OCI-LY7 (cell line): ENCODE measurements around the gene ODF2. TPM values are rescaled to one million over a fixed set of nuclear protein-coding genes. Genes with fewer than 3 reads are reported as not detected.

ENCODE experiments used
- BruUV-seq: library from RNA; stranded (reverse); fragments of 400-500 nt; replicated peaks from 2 replicates; lab custom pipeline; 2021; lab: Mats Ljungman, UMichigan
- CTCF ChIA-PET: fragments of 300-600 bp; sonication (Branson Sonifier 250); formaldehyde crosslinking; loops from one replicate; lab custom pipeline; 2022; ENCODE audit warnings: antibody characterized with exemption; ENCODE audit not compliant: unreplicated experiment; lab: Charles Lee
- POLR2A ChIA-PET: fragments of 300-600 bp; sonication (Branson Sonifier 250); formaldehyde crosslinking; loops from one replicate; lab custom pipeline; 2022; ENCODE audit warnings: antibody characterized with exemption; lab: Charles Lee
- DNase-seq: peaks from one replicate; pipeline ENCODE4 v3.0.0-alpha.2; 2015; ENCODE audit warnings: low spot score
- H2AFZ ChIP-seq: fragments of 200-600 bp; sonication (generic), shearing (Covaris generic); 2 replicates; pipeline ENCODE4 v1.6.1; 2014; ENCODE audit warnings: mild to moderate bottlenecking, antibody characterized with exemption, low read length, moderate library complexity
- H3K27ac ChIP-seq: fragments of 200-600 bp; sonication (generic); 2 replicates; pipeline ENCODE4 v1.5.1; 2014; ENCODE audit warnings: mixed run types, low read depth, mild to moderate bottlenecking, moderate library complexity, low read length, inconsistent platforms; ENCODE audit not compliant: poor library complexity, severe bottlenecking
- H3K36me3 ChIP-seq: fragments of 200-600 bp; sonication (generic); 2 replicates; pipeline ENCODE4 v1.6.1; 2014; ENCODE audit warnings: mild to moderate bottlenecking, antibody characterized with exemption, low read length, moderate library complexity, mixed read lengths; ENCODE audit not compliant: insufficient read depth
- H3K4me1 ChIP-seq: fragments of 200-600 bp; sonication (generic); 2 replicates; pipeline ENCODE4 v1.5.1; 2014; ENCODE audit warnings: mild to moderate bottlenecking, low read length; ENCODE audit not compliant: insufficient read depth, poor library complexity, severe bottlenecking
- H3K4me2 ChIP-seq: fragments of 200-600 bp; sonication (generic); 2 replicates; pipeline ENCODE4 v1.6.1; 2014; ENCODE audit warnings: mild to moderate bottlenecking, low read length
- H3K4me3 ChIP-seq: fragments of 200-600 bp; sonication (generic); 2 replicates; pipeline ENCODE4 v1.5.1; 2014; ENCODE audit warnings: mild to moderate bottlenecking, low read depth, low read length; ENCODE audit not compliant: poor library complexity, severe bottlenecking
- H3K79me2 ChIP-seq: fragments of 200-600 bp; sonication (generic); 2 replicates; pipeline ENCODE4 v1.6.1; 2016; ENCODE audit warnings: low read depth, mild to moderate bottlenecking, low read length, moderate library complexity, mixed read lengths; ENCODE audit not compliant: insufficient read depth
- H3K9me2 ChIP-seq: fragments of 200-600 bp; sonication (generic); 2 replicates; pipeline ENCODE4 v1.6.1; 2016; ENCODE audit warnings: mild to moderate bottlenecking, low read length, mixed read lengths; ENCODE audit not compliant: insufficient read depth
- H3K9me3 ChIP-seq: fragments of 200-600 bp; sonication (generic); 2 replicates; pipeline ENCODE4 v1.6.1; 2014; ENCODE audit warnings: mild to moderate bottlenecking, mixed run types, low read length, mixed read lengths
- H4K20me1 ChIP-seq: fragments of 200-600 bp; sonication (generic); 2 replicates; pipeline ENCODE4 v1.6.1; 2014; ENCODE audit warnings: mild to moderate bottlenecking, antibody characterized with exemption, low read length, moderate library complexity, mixed read lengths; ENCODE audit not compliant: insufficient read depth
- CTCF ChIP-seq: fragments of 200-600 bp; sonication (generic); conservative IDR thresholded peaks from 2 replicates; pipeline ENCODE4 v1.5.1; 2014; ENCODE audit warnings: mild to moderate bottlenecking, antibody characterized with exemption, low read length, moderate library complexity, mixed read lengths
- EZH2phosphoT487 ChIP-seq: fragments of 200-600 bp; sonication (generic); IDR thresholded peaks from 2 replicates; pipeline ENCODE4 v1.6.1; 2018; ENCODE audit warnings: low read depth, borderline replicate concordance, mild to moderate bottlenecking, mixed run types, antibody characterized with exemption, low read length, moderate library complexity, mixed read lengths
- intact Hi-C: fragments of 100-400 bp; cut with micrococcal nuclease; formaldehyde crosslinking; loops from one replicate; pipeline ENCODE4 v1.10.0; 2022; ENCODE audit not compliant: unreplicated experiment
- total RNA-seq, 2 experiments: library from RNA; depleted of rRNA in 1 of 2; stranded (reverse); fragments of >200 nt in 1 of 2; shearing (Covaris generic) in 1 of 2; gene quantifications; 2 replicates each; pipeline ENCODE4 v1.2.3, GENCODE V29; 2014 to 2022

Gene ODF2
- total RNA-seq, 2 experiments from 2014 or later = 84.4 to 93.1 TPM

- ChIA-PET CTCF (no interaction called here), POLR2A (interaction anchor here (0.7 kb wide), 1 partner anchor 71 kb away, joined by 3 read pairs; no protein-coding TSS in a partner anchor)
- Histone ChIP-seq H2AFZ (no peak overlapping the region), H3K36me3 (peaks cover 88% of the 10 kb centered on the region), H3K4me3 (no peak overlapping the region), H3K79me2 (no peaks in the 10 kb centered on the region), H4K20me1 (no peaks in the 10 kb centered on the region), H3K9me2 (no peaks in the 10 kb centered on the region), H3K9me3 (no peaks in the 10 kb centered on the region), H3K4me2 (no peak overlapping the region), H3K27ac (no peak overlapping the region), H3K4me1 (no peaks in the 10 kb centered on the region)
- no peak for TF ChIP-seq CTCF
- no peak for TF ChIP-seq EZH2phosphoT487
- DNase-seq = no peak
- intact Hi-C loops = no loop called here
- no TSS peak for BruUV-seq
These were observed 38.4 kb downstream of the ODF2 start for GRCh38 chr9:128494108-128494745.

GRCh38 chr9:128494746-128495129 is 38.9 kb downstream of the ODF2 start:
- Histone ChIP-seq H3K4me2 (no peak overlapping the region), H3K36me3 (peaks cover 88% of the 10 kb centered on the region), H3K9me3 (no peaks in the 10 kb centered on the region), H3K9me2 (no peaks in the 10 kb centered on the region), H3K4me3 (no peak overlapping the region), H3K27ac (no peak overlapping the region), H3K4me1 (no peaks in the 10 kb centered on the region), H2AFZ (no peak overlapping the region), H4K20me1 (no peaks in the 10 kb centered on the region), H3K79me2 (no peaks in the 10 kb centered on the region)
- DNase-seq = no peak
- CTCF ChIA-PET = no interaction called here
- no TSS peak for BruUV-seq
- POLR2A ChIA-PET = interaction anchor here (0.7 kb wide), 1 partner anchor 70 kb away, joined by 3 read pairs; no protein-coding TSS in a partner anchor
- TF ChIP-seq CTCF = no peak
- no peak for TF ChIP-seq EZH2phosphoT487
- intact Hi-C loops = no loop called here

GRCh38 chr9:128495296-128495695 is 39.5 kb downstream of the ODF2 start:
- peaks cover 88% of the 10 kb centered on the region for H3K36me3 ChIP-seq
- ChIA-PET CTCF (no interaction called here), POLR2A (no interaction called here)
- no peak overlapping the region for H3K27ac ChIP-seq
- no peak overlapping the region for H3K4me2 ChIP-seq
- no peaks in the 10 kb centered on the region for H3K9me2 ChIP-seq
- H4K20me1 ChIP-seq = no peaks in the 10 kb centered on the region
- H3K4me1 ChIP-seq = no peaks in the 10 kb centered on the region
- intact Hi-C loops = no loop called here
- no peaks in the 10 kb centered on the region for H3K79me2 ChIP-seq
- no peak overlapping the region for H3K4me3 ChIP-seq
- TF ChIP-seq EZH2phosphoT487 = no peak
- no peak for TF ChIP-seq CTCF
- H3K9me3 ChIP-seq = no peaks in the 10 kb centered on the region
- no peak overlapping the region for H2AFZ ChIP-seq
- no peak for DNase-seq
- BruUV-seq = TSS peak; percentile 31
